Stimulated activated CD4-positive, alpha-beta T cell treated with anti-CD3 and anti-CD28 coated beads, Interleukin-2, amount 100 ng/mL, for 48 hours (primary cell): ENCODE results near the gene CSTF2.

ENCODE experiments used
- DNase-seq, 2 donors: peaks; one replicate each; pipeline ENCODE4 v3.0.0-alpha.2; 2020

CSTF2 gene

DNA sequence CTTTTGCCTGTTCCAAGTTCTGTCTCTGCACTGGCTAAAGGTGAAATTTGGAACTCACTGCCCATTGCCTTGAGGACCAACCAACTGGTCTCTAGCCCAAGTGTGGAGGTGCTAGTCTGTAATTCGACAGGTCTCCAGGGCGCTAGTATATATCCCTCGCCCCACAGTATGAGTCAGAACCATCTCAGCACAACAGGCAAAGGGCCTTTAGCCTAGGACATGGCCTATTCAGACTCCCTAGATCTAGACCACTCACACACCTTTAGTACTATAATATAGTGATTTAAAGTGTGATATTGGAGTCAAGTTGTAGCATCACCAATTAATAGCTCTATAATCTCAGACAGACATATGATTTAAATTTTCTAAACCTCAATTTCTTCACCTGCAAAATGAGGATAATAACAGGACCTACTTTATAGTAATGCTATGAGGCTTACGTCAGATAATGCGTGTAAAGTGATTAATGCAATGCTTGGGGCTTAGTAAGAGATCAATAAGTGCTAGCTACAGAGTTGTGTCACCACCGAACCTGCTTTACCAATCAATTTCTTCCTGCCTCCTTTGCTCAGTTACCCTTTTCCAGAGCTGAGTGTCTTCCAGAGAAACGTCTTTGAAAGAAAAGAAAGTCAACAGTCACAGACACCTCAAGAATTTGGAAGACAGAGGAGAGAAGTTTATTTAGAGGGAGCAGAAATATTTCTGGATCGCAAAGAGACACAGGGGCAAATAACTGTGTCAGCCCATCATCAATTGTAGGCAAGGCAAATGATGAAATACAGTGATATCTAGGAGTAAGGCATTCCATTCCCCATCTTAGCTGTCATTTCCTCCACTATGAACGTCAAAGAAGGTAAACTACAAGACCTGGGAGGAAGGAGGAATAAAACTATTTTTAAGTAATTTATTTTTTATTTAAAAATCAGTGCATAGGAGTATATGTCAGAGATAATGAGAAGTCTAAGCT, 51.7 kb downstream of the CSTF2 start:
- no peak for DNase-seq

DNA sequence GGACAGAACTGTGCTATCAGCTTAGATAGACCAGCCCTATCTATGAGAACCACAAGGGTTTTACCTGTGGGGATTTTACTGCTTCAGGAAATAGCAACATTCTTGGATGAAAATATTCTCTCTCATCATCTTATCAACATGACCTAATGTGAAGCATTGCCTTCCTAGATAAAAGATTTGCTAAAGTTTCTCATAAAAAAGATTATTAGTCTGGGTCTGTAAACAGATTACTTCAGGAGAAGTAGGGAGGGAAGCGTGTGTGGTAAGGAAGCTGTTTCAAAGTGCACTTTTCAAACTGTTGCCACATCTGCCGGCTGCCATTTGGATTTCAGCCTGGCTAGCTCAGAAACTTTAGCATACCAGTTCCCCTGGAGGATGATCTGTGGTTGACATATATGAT, 54.1 kb downstream of the CSTF2 start, which contains the start of gene NOX1:
Gene NOX1 (minus strand): TSS at position 35 of the 400 bp plus-strand sequence. CDS start 220 bp downstream, outside the sequence.
- no peak for DNase-seq

DNA sequence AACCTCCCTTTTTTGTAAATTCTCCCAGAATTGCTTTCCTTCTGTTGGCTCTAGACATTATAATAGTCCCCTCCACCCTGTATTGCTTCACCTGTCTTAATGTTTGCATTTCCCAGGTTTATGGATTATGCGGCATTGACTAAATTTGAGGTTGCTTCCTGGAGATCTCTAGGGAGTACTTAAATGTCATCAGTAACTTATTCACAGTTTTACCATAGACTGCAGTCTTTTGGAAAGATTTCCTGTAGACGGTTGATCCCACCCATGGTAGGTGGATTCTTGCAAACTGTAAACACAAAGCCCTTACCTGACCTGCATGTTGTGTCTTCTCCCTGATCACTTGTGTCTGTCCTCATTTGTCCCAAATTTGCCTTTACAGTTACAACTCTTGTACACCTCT, 60.2 kb downstream of the CSTF2 start:
- no peak for DNase-seq

DNA sequence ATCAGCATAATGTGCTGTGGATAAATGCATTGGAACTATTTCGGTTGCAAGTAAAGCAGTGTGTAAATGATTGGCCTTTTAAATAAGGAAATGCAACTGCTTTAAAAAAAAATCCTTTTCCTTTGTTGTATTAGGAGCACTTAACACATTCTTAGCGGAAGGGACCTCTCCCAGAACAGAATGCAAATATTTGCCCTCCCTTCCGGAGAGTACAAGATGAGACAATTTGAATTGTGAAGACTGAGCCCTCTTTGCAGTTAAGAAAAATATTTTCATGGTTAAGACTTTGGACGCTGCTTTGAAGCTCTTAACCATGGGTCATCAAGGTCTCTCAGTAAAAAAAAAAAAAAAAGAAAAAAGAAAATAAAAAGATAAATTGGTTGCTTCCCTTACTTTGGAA, 63.5 kb downstream of the CSTF2 start:
- DNase-seq = no peak
